Skeletal muscle satellite cell (primary cell): Measurements from ENCODE around the gene NFAT5.

Source experiments
- H3K27me3 ChIP-seq: 2 replicates; pipeline ENCODE4 v1.7.0; 2013; ENCODE audit warnings: low read length; ENCODE audit not compliant: control insufficient read depth, insufficient read depth
- H3K36me3 ChIP-seq: 2 replicates; pipeline ENCODE4 v1.7.0; 2013; ENCODE audit warnings: mild to moderate bottlenecking, control low read depth, low read length; ENCODE audit not compliant: insufficient read depth
- H3K4me1 ChIP-seq: 2 replicates; pipeline ENCODE4 v1.7.0; 2013; ENCODE audit warnings: low read length; ENCODE audit not compliant: control insufficient read depth, insufficient read depth
- H3K4me2 ChIP-seq: 2 replicates; pipeline ENCODE4 v1.7.0; 2013; ENCODE audit warnings: mild to moderate bottlenecking, low read length
- H3K4me3 ChIP-seq: 2 replicates; pipeline ENCODE4 v1.7.0; 2013; ENCODE audit warnings: low read length
- H3K9ac ChIP-seq: 2 replicates; pipeline ENCODE4 v1.7.0; 2013; ENCODE audit warnings: mild to moderate bottlenecking, low read depth, low read length, moderate library complexity
- H3K9me3 ChIP-seq: replicated peaks from 2 replicates; pipeline ENCODE4 v1.7.0; 2013; ENCODE audit warnings: mild to moderate bottlenecking, control low read depth, low read length

NFAT5 gene

GRCh38 chr16:69606985-69607384 lies 41.2 kb downstream of the NFAT5 start:
- Histone ChIP-seq H3K4me3 (no peak overlapping the region), H3K27me3 (no peaks in the 10 kb centered on the region), H3K36me3 (peaks cover 6% of the 10 kb centered on the region), H3K4me1 (peaks cover 15% of the 10 kb centered on the region), H3K9ac (no peak overlapping the region), H3K4me2 (no peak overlapping the region), H3K9me3 (no peaks in the 10 kb centered on the region)

GRCh38 chr16:69607674-69608073 lies 41.9 kb downstream of the NFAT5 start:
- Histone ChIP-seq H3K9me3 (no peaks in the 10 kb centered on the region), H3K4me2 (no peak overlapping the region), H3K9ac (no peak overlapping the region), H3K36me3 (peaks cover 6% of the 10 kb centered on the region), H3K4me1 (peaks cover 18% of the 10 kb centered on the region), H3K4me3 (no peak overlapping the region), H3K27me3 (no peaks in the 10 kb centered on the region)

GRCh38 chr16:69610356-69610755 lies 44.6 kb downstream of the NFAT5 start:
- Histone ChIP-seq H3K4me2 (peak overlapping the region; percentile 28), H3K9me3 (no peaks in the 10 kb centered on the region), H3K27me3 (no peaks in the 10 kb centered on the region), H3K36me3 (peaks cover 6% of the 10 kb centered on the region), H3K9ac (no peak overlapping the region), H3K4me3 (no peak overlapping the region), H3K4me1 (peaks cover 33% of the 10 kb centered on the region)

- Histone ChIP-seq H3K4me1 (peaks cover 33% of the 10 kb centered on the region), H3K36me3 (peaks cover 8% of the 10 kb centered on the region), H3K9me3 (no peaks in the 10 kb centered on the region)
Observed at GRCh38 chr16:69611103-69611640, 45.4 kb downstream of the NFAT5 start.

GRCh38 chr16:69613378-69614154 lies 47.8 kb downstream of the NFAT5 start:
- H3K4me3 ChIP-seq: no peak overlapping the region
- H3K9ac ChIP-seq: no peak overlapping the region
- peaks cover 6% of the 10 kb centered on the region for H3K36me3 ChIP-seq
- H3K4me2 ChIP-seq: no peak overlapping the region
- peaks cover 37% of the 10 kb centered on the region for H3K4me1 ChIP-seq
- H3K9me3 ChIP-seq: no peaks in the 10 kb centered on the region
- H3K27me3 ChIP-seq: no peaks in the 10 kb centered on the region

More at GRCh38 chr16:69611103-69611640, 45.4 kb downstream of the NFAT5 start:
- H3K4me3 ChIP-seq: no peak overlapping the region
- H3K9ac ChIP-seq: no peak overlapping the region
- no peak overlapping the region for H3K4me2 ChIP-seq
- no peaks in the 10 kb centered on the region for H3K27me3 ChIP-seq

- Histone ChIP-seq H3K4me3 (no peak overlapping the region), H3K9ac (no peak overlapping the region), H3K4me2 (no peak overlapping the region), H3K27me3 (no peaks in the 10 kb centered on the region), H3K36me3 (peaks cover 6% of the 10 kb centered on the region), H3K9me3 (no peaks in the 10 kb centered on the region), H3K4me1 (peaks cover 50% of the 10 kb centered on the region)
Observed at GRCh38 chr16:69615528-69615927, 49.8 kb downstream of the NFAT5 start.

GRCh38 chr16:69616082-69616481 lies 50.3 kb downstream of the NFAT5 start:
- H3K4me3 ChIP-seq: no peak overlapping the region
- H3K9ac ChIP-seq: no peak overlapping the region
- no peaks in the 10 kb centered on the region for H3K27me3 ChIP-seq
- peaks cover 45% of the 10 kb centered on the region for H3K4me1 ChIP-seq
- H3K9me3 ChIP-seq: no peaks in the 10 kb centered on the region
- H3K4me2 ChIP-seq: no peak overlapping the region
- peaks cover 6% of the 10 kb centered on the region for H3K36me3 ChIP-seq

- peaks cover 6% of the 10 kb centered on the region for H3K36me3 ChIP-seq
- H3K27me3 ChIP-seq: no peaks in the 10 kb centered on the region
- H3K4me3 ChIP-seq: no peak overlapping the region
- no peak overlapping the region for H3K4me2 ChIP-seq
- H3K9me3 ChIP-seq: no peaks in the 10 kb centered on the region
- H3K4me1 ChIP-seq: peaks cover 31% of the 10 kb centered on the region
- H3K9ac ChIP-seq: no peak overlapping the region
Observed at GRCh38 chr16:69618307-69618706, 52.5 kb downstream of the NFAT5 start.

GRCh38 chr16:69618721-69619120 lies 53.0 kb downstream of the NFAT5 start:
- no peak overlapping the region for H3K4me2 ChIP-seq
- no peak overlapping the region for H3K9ac ChIP-seq
- H3K36me3 ChIP-seq: peaks cover 6% of the 10 kb centered on the region
- H3K4me1 ChIP-seq: peaks cover 27% of the 10 kb centered on the region
- H3K4me3 ChIP-seq: no peak overlapping the region
- no peaks in the 10 kb centered on the region for H3K9me3 ChIP-seq
- H3K27me3 ChIP-seq: no peaks in the 10 kb centered on the region

GRCh38 chr16:69619514-69619913 lies 53.7 kb downstream of the NFAT5 start:
- no peaks in the 10 kb centered on the region for H3K9me3 ChIP-seq
- peaks cover 22% of the 10 kb centered on the region for H3K4me1 ChIP-seq
- H3K4me2 ChIP-seq: no peak overlapping the region
- no peaks in the 10 kb centered on the region for H3K27me3 ChIP-seq
- no peak overlapping the region for H3K9ac ChIP-seq
- no peak overlapping the region for H3K4me3 ChIP-seq
- peaks cover 6% of the 10 kb centered on the region for H3K36me3 ChIP-seq

- no peak overlapping the region for H3K4me3 ChIP-seq
- H3K27me3 ChIP-seq: no peaks in the 10 kb centered on the region
- H3K9ac ChIP-seq: no peak overlapping the region
- no peak overlapping the region for H3K4me2 ChIP-seq
- peaks cover 22% of the 10 kb centered on the region for H3K4me1 ChIP-seq
- H3K9me3 ChIP-seq: no peaks in the 10 kb centered on the region
- peaks cover 6% of the 10 kb centered on the region for H3K36me3 ChIP-seq
Observed at GRCh38 chr16:69620573-69620972, 54.8 kb downstream of the NFAT5 start.

GRCh38 chr16:69621225-69621624 lies 55.5 kb downstream of the NFAT5 start:
- Histone ChIP-seq H3K4me2 (no peak overlapping the region), H3K27me3 (no peaks in the 10 kb centered on the region), H3K4me3 (no peak overlapping the region), H3K36me3 (peaks cover 3% of the 10 kb centered on the region), H3K9ac (no peak overlapping the region), H3K4me1 (peaks cover 26% of the 10 kb centered on the region), H3K9me3 (no peaks in the 10 kb centered on the region)
